ENCODE results near the gene AGO3.
"Not testable (repeated sequence)": the region's sequence is repeated elsewhere in the genome, so short reads cannot be mapped to it uniquely, and the experiment has no call there.

The AGO3 gene

DNA sequence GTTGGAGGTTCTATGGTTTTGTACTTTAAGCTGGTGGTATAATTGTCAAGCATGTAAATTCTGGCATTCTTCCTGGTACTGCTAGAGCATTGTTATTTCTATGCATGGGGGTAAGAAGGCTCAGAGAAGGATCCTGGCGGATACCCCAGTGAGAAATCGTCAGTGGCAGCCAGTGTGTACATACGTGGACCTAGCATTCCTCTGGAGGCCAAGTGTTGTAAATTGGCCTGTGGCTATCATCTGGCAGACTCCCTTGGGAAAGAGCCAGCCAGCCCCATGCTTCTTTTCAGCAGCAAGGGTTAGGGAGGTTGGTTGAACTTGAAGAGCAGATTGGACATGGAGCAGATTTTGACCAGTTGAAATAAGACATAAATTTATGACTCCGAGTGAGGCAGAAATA, 5.2 kb upstream of the AGO3 start:
- DNase-seq (ENCODE audit: low read depth), result no peak

DNA sequence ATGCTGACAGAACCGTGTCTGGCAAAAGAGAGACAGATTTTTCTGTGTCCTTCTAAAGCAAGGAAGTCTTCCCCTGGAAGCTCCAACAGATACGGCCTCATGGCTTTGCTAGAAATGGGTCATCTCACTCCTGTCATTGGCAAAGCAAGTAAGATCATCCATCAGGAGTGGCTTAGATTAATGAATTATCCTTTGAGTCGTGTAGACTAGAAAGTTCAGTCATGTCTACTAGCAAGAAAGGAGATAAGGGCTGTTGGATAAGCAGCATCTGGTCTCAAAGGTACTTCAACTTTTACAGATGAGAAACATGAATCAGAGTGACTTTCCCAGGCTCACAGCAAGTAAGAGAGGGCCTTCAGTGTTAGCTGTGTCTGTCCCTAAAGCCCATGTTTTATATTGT, 3.4 kb upstream of the AGO3 start:
- no peak for DNase-seq (ENCODE audit: low read depth)

DNA sequence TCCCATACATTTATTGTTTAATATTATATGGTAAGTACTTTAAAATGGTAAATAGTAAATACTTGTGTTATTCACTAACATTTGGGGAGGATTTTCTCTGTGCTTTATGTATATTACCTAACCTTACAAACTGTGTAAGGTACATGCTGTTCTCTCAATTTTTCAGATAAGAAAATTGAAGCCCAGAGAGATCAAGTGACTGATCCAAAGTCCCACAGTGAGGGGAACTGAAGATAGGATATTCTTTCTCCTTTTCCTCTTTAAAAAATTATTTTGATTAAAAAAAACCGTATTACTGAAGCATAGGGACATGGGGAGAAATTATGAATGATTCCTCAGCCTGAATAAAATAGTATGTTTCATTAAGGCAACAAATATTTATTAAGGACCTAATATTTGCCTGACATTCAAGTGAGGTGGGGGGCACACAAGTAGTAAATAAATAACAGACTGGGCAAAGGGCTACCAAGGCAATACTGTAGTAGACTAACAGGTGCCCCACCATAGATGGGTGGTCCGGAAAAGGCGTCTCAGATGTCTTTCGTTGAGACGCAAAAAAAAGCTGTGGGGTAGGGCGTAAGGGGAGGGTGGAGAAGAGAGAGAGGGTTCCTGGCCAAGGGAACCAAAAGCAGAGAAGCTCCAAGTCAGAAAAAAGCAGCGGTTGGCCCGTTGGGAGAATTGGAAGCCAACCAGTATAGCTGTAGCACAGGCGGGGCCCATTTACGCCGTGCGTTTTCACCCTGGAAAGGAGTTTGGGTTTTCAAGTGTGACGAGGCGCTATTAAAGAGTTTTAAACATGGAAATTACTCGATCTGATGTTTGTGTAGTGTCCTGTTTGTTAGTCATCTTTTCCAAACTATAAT, 944 bp upstream of the AGO3 start:
- DNase-seq (ENCODE audit: low read depth), result peak; percentile 4

DNA sequence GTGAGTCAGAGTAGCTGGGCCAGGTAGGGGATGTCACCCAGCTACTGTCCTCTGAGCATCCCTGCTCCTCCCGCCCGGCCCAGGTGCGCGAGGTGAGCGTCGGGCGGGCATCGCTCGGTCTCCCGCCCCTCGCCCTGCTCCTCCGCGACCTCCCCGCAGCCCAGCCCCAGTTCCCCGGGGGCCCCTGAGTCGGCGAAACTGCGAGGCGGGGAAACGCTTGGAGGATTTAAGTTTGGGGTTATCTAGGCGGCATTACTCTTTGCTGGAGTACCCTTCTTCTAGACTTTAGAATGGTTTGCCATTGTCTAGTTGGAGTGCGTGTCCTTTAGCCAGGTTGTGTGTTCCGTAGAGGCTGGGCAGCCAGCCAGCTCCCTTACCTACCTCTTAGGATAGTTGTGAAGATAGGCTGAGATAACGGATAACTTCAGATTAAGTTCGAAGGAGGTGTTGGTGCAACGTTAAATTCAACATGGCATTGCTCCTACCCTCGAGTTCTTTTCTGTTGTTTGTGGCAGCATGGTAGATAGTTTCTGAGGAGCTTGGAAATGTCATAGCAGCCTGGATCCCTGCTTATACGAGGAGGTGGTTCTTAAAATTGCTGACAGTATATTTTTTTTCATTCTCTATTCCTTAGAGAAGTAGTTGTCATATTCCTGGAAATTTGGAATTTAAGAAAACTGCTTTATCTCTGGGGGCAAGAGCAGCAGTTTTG, 697 bp downstream of the AGO3 start:
- DNase-seq (ENCODE audit: low read depth), result no peak

DNA sequence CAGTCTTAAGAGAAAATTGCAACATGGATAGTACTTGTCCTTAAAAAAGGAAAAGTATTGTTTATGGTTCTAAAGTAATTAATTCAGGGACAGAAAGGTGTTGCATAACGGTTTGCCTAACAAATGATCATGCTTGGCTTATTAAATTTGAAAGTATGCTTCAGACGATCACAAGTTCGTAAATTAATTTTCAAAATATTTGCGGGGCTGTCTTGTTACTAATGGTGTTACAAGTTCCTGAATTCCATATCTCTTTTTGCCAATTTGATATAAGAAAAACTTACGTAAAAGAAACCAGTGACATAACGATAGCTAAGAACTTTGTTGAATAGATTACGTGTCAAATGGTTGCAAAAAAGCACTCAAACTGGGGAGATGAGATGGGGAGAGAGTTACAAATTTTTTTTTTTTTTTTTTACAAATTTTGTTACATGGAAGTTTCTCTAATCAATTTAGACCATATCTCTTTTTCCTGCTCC, 1.3 kb downstream of the AGO3 start:
- DNase-seq (ENCODE audit: low read depth), result no peak

DNA sequence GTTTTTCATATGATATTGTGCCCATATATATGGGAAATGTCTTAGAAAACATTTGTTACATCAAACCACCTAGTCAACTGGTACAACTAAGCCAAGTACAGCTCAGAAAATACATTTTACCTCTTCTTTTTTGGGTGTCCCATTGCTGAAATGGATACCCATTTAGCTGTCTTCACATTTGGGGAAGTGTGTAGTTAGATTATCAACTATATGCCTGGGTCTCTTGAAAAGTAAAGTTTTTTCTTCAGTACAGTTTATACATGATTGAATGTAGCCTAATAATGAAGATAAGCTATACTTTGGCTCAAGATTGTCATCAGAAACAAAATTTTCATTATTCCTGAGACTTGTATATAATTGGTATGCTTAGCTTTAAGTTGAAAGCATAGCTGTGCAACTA, 2.0 kb downstream of the AGO3 start:
- DNase-seq (ENCODE audit: low read depth), result no peak

DNA sequence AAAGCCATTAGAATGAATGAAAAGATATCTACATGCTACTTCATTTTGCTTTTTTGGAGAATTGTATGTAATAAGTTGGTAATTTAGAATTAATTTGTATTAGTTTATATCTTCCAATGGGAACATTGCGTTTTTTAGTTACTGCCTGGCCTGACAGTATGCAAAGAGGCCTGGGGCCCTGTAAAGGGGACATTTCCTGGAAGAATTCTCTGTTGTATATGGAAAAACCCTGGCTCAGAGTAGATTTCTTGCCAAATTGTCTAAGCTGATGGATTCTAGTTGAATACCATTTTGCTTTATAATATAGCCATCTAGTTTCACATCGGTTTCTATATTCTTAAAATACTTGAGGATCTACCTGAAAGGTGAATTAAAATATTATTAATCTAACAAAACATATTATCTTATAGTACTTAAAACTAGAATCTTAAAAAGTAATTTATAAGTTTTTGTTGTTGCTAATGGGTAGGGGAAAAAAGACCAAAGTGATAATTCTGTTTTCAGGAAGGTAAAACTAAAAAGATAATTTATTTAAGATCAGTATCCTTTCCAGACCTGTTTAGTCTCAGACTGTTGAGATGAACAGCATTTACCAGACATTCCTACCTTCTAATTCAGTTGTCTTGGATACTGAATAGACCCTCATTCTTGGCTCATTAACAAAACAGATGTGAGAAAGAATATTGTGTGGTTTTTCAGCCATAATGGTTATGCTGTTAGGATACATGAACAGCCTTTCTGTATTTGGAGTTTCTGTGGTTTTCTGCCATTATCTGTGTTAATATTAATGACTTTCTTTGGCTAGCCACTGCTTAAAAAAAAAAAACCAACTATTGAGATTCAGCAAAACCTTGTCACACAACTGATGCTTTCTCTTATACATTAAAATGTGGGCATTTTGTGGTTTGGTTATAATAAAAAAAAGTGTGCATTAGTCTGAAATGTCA, 4.8 kb downstream of the AGO3 start:
- DNase-seq (ENCODE audit: low read depth), result no peak

DNA sequence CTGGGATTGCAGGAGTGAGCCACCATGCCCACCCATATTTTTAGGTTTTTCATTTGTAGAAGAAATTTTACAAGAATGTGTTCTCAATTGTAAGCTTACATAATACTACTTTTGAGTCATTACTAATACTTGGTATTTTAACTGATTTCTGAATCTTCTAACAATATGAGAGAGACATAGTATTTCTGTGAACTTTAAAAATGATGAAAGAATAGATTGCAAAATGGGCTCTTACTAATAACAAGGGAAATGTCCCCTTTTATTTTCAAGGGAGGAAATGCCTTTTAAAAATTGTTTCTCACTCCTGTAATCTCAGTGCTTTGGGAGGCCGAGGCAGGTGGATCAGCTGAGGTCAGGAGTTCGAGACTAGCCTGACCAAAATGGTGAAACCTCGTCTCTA, 5.9 kb downstream of the AGO3 start:
- no peak for DNase-seq (ENCODE audit: low read depth)

DNA sequence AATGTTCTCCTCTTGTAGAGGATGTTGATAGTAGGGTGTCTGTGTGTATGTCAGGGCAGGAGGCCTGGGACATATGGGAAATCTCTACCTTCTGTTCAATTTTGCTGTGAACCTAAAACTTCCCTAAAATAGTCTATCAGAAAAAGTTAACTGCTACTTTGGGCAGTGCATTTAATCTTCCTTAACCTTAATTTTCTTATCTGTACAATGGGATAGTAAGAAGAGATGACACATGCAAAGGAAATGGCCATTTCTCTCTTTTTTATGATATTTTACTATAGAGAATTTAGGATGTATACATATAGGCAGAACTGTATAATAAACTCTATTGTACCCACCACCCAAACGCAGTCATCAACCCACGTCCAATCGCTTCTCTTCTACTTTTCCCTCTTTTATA, 8.6 kb downstream of the AGO3 start:
- DNase-seq (ENCODE audit: low read depth), result no peak

DNA sequence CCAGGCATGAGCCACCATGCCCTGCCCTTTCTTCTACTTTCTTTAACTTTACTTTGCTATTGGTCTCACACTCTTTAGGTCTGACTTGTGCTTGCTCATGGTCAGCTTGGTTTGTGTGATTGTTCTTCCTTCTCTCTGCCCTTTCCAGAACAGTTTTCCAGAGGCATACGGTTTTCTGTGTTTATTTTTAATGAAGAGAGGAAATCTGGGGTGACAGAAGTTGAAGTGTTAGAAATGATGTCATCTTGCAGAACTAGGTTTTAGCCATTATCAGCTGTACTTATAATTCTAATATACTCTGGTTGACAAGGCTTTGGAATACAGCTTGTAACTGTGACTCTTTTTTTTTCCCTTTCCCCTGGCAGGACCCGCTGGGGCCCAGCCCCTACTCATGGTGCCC, 14.4 kb downstream of the AGO3 start:
- DNase-seq (ENCODE audit: low read depth), result no peak

DNA sequence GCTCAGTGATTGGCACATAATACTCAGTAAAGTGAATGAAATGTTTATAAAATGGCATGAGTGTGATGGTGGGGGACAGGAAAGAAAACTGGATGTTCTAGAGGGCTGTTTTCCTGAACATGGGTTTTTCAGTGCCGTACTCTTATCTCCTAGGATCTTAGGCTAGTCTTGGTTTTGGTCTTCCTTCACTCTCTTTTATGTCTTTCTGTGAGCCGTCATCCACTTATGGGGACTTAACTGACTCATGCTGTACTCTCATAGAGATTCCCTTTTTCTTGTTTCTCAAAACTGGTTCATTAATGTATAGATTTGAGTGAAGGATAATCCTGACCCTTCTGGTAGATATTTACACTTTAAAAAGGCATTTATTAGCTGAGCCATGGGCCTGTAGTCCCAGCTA, 16.6 kb downstream of the AGO3 start:
- no peak for DNase-seq (ENCODE audit: low read depth)

DNA sequence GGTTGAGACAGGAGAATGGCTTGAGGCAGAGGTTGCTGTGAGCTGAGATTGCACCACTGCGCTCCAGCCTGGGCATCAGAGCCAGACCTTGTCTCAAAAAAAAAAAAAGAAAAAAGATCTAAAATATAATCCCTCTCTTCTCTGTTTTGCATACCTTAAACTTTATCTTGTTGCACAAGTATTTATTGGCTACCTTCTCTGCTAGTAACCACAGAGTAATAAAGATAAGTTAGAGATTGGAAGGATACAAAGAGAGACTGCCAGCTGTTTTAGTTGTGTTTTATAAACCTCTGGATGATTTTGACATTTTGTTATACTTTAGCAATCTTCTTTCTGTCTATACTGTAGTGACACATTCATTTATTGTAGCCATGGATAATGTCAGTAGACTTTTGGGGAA, 27.7 kb downstream of the AGO3 start:
- no peak for DNase-seq (ENCODE audit: low read depth)

DNA sequence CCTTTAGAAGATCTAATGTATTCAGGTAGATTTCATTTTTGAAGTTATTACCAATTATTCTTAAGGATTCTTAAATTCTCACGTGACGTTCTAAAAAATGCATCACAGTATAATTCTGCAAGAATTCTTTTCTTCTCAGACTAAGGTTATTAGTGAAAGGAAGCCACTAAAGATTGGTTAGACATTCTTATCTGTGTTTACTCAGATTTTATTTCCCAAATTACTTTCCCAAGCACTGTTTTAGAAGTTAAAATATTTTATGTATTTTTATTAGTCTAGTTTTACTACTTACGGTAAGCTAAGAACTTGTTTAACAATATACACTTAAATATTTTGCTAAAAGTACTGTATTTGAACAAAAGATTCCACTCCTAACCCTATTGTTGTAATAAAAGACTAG, 28.4 kb downstream of the AGO3 start:
- DNase-seq (ENCODE audit: low read depth), result no peak

DNA sequence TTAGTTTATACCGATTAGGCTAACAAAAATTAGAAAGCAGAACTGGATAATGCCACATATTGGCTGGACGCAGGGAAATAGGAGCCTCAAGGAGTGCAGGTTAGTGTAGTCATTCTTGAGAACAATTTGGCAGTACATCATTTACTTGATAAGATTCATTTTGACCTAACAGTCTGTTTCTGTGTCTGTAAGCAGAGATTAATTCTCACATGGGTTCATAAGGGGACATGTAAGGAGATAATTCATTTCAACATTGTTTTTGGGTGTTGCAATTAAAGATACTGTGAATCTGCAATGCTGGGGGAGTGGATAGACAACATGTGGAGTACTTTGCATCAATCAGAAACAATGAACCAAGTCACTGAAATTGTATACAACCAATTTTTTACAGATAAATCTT, 32.0 kb downstream of the AGO3 start:
- no peak for DNase-seq (ENCODE audit: low read depth)

DNA sequence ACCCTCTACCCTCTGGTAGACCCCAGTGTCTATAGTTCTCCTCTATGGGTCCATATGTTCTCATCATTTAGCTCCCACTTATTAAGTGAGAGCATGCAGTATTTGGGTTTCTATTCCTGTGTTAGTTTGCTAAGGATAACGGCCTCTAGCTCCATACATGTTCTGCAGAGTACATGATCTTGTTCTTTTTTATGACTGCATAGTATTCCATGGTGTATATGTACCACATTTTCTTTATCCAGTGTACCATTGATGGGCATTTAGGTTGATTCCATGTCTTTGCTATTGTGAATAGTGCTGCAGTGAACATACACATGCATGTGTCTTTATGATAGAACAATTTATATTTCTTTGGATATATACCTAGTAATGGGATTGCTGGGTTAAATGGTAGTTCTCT, 33.4 kb downstream of the AGO3 start:
- DNase-seq (ENCODE audit: low read depth), result not testable (repeated sequence)

DNA sequence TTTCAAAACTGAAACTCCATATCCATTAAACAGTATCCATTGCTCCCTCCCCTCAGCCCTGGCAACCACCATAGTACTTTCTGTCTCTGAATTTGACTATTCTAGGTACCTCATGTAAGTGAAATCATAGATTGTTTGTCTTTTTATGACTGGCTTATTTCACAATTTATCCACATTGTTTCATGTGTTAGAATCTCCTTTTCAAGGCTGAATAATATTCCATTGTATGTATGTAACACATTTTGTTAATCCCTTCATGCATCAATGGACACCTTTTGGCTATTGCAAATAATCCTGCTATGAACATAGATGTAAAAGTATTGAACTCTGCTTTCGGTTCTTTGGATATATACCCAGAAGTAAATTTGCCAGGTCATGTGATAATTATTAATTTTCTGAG, 37.5 kb downstream of the AGO3 start:
- DNase-seq (ENCODE audit: low read depth), result no peak

DNA sequence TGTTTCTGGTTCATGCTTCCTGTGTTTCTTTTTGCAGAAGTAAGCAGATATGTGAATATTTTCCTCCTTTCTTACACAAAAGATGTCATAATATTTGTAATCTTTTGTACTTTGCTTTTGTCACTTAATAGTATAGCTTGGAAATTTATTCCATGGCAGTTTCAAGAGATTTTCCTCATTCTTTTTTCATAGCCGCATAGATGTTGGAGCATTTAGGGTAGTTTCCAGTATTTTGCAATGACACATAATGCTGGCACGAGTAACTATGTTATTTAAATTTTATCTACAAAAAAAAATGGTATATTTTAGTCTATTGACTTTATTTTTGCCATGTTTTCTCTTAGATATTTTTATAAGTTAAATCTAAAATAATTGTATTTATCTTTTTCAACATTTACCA, 40.7 kb downstream of the AGO3 start:
- no peak for DNase-seq (ENCODE audit: low read depth)

DNA sequence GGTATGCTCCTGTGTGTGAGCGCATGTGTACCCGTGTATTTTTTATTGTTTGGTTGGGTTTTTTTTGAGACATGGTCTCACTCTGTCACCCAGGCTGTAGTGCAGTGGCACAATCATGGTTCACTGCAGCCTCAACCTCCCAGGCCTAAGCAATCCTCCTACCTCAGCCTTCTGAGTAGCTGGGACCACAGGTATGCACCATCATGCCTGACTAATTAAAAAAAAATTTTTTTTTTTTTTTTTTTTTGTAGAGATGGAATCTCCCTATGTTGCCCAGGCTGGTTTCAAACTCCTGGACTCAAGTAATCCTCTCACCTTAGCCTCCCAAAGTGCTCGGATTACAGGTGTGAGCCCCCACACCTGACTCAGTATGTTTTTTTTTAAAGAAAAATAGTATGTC, 41.7 kb downstream of the AGO3 start:
- DNase-seq (ENCODE audit: low read depth), result not testable (repeated sequence)

DNA sequence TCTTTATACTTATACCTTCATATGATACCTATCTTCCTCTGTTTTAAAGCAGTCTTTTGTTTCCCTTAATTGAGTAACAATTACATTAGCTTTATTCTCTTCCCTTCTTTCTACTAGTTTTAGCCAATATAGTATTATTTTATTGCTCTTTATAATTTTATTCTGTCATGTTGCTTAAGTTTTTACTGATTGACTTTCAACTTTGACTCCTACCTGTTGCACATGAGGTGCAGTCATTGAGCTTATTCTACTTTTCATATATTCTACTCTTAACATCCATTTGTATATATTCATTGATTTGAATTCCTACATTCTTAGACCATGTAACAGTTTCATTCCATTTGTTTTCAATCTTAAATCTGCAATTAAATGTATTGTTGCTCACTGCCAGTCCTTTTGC, 49.2 kb downstream of the AGO3 start:
- DNase-seq (ENCODE audit: low read depth), result no peak

DNA sequence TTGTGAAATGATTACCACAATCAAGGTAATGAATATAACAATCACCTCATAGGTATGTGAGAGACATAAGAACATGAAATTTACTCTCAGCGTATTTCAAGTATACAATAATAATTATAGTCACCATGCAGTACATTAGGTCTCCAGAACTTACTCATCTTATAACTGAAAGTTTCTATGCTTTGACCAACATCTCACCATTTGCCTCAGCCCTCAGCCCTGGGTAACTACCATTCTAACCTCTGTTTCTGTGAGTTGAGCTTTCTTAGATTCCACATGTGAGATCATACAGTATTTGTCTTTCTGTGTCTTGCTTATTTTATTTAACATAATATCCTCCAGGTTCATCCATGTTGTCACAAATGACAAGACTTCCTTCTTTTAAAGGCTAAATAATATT, 57.3 kb downstream of the AGO3 start:
- no peak for DNase-seq (ENCODE audit: low read depth)

DNA sequence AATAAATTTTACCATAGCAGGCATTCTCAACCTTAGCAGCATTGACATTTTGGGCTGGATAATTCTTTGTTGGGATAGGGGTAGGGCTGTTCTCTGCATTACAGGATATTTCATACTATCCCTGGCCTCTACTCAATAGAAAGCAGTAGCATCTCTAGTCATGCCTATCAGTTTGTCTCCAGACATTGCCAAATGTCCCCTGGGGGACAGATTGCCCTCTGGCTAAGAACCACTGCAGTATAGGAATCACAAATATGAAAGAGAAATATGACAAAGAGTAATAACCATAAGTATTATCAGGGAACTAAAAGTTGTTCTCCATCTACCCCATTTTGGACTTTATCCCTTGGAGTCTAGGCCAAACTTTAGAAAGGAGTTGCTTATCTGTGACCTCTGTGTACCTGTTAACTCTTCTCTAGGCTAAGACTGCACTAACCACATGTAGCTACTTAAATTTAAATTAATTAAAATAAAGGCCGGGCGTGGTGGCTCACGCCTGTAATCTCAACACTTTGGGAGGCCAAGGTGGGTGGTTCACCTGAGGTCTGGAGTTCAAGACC, 76.1 kb downstream of the AGO3 start:
- DNase-seq (ENCODE audit: low read depth), result no peak

DNA sequence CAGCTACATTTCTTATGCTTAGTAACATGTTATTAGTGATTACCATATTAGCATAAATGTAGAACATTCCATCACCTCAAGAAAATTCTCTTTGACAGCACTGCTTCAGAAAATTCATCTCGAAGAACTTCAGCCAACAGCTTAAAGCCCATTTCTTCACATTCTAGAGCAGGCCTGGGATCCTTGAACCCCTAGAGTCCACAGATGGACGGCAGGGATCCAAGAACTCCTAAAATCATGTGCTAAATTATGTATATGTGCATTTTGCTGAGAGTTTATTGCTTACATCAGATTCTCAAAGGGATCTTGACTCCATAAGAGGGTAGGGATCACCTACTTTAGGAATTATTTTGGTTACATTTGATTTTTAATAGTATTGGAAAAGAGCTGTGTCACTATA, 76.8 kb downstream of the AGO3 start:
- no peak for DNase-seq (ENCODE audit: low read depth)

All from stimulated activated CD8-positive, alpha-beta memory T cell treated with anti-CD3 and anti-CD28 coated beads, Interleukin-4, amount 100 ng/mL, for 24 hours (primary cell).